GM18870 (cell line): ENCODE results near the gene ZNF362.

Experiments
- ATAC-seq: cut with Tn5 transposase; IDR thresholded peaks from one replicate; pipeline ENCODE4 v1.9.1; 2021; ENCODE audit warnings: moderate library complexity; ENCODE audit not compliant: unreplicated experiment

The ZNF362 gene

DNA sequence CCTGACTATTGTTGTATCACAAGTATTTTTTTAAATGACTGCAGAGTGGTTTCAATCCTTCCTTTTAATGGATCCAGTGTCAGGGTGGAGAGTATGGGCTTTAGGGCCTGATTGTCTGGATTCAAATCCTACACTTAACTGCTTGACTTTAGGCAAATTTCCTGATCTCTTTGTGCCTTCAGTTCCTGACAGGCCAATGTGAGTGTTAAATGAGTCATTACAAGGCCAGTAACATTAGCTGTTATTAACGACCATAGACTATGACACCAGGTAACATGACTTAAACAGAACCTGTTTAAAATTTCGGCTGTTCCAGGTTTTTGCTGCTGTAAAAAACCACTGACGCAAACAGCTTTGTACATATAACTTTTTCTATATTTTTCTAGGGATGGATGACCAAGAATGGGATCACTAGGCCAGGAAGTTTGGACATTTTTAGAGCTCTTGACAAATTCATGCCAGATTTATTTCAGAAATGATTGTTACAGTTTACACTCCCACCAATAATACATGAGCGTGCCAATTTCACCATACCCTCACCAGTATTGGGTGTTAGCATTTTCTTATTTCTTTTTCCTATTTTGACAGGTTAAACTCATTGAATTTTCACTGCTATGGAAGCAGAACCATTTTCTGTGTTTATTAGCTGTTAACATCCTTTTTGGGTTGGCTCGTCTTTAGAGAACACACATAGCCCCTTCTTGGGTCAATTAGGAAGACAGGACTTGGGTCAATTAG, 11.3 kb downstream of the ZNF362 start:
- ATAC-seq = no peak

DNA sequence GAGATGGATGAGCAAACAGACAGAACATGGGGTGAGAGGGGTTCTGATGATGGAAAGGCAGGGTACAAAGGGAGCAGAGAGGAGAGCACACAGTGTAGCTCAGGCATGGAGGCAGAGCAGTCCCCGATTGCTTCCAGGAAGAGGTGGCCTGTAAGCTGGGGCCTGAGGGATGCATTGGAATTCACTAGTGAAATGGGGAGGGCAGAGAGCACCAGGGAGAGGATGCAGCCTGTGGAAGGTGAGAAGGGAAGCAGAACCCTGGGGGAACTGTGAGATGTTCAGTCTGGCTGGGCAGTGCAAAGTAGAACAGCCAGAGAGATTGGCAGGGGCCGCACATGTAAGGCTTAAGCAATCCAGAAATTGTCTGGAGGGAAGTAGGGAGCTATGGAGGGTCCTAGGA, 12.2 kb downstream of the ZNF362 start:
- no peak for ATAC-seq

DNA sequence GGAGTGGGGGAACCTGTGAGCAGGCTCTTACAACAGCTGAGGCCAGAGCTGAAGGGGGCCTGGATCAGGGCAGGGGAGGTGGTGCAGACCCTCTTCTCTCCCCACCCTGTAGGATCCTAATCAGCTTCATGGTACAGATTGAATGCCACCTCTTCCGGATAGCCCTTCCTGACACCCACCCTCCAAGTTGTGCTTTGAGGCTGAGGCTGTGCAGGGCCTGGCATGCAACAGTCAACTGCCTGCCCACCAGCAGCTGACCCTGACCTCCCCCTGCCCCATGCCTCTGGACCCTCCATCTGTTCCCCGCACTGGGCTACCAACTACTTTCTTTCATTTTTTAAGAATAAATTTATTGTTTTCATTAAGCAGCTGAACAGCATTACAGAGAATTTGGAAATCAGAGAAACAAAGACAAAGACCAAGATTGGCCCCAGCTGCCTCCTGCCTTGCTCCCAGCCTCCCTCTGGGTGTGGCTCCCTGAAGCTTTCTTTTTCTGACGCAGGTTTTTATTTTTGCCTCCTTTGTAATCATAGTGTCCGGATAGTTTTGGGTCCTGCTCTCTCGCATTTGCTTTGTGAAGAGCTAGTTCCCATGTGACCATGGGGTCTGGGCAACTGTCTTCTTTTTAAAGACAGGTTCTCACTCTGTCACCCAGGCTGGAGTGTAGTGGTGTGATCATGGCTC, 12.8 kb downstream of the ZNF362 start:
- no peak for ATAC-seq

DNA sequence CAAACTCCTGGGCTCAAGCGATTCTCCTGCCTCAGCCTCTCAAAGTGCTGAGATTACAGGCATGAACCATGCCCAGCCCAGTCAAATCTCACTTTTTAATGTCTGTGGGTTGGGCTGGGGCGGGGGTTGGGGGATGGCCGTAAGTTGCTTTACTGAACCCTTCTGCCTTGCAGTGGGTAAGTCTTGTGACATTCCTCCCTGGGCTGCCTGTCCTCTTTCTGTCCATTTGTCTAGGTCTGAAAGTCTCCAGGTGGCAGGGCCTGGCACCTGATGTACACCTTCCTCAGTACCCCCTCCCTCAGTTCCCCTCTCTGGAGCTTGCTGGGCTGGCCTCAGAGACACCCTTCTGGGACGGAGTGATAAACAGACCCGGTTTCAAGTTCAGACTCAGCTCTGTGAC, 13.3 kb downstream of the ZNF362 start:
- no peak for ATAC-seq

DNA sequence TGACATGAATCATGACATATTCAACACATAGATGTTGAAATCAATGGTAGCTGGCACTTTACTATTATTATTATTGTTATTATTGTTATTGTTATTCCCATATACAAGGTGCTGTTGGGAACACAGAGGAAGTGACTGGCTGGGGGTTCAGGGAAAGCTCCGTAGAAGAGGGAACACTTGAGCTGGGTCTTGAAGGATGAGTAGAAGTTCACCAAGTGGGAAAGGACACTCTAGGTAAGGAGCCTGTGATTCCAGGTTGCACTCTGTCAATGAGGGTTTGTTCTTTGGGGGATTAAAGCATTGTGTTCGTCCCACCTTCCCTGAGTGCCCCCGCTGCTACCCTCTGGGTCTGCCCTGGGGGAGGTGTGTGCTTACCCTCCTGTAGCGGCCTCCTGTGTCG, 14.1 kb downstream of the ZNF362 start:
- no peak for ATAC-seq

DNA sequence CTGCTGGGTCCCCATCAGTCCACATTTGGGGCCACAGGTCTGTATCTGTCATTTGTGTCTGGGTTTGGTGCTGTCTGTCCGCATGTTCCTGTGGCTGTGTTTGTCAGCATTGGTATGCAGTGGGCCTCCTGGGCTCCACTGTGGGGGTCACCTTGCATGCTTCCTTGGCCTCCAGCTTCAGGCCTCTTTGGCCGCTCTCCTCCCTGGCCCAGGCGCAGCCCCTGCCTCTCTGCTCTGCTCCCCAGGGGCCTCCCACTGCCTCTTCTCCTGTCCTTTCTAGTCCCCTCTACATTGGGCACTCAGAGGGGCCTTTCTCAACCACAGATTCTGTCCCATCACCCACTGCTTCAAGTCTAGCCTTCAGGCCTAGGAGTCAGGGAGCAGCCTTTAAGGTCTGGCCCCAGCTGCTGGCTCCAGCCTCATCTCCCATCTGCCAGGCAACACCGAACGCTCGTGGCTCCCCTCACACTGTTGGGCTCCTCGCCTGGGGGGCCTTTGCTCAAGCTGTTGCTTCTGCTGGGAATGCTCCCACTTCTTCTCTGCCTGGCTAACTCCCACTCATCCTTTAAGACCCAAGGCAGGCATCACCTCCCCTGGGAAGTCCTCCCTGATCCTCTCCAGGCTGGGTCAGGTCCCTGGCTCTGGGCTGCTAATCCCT, 14.6 kb downstream of the ZNF362 start:
- no peak for ATAC-seq

DNA sequence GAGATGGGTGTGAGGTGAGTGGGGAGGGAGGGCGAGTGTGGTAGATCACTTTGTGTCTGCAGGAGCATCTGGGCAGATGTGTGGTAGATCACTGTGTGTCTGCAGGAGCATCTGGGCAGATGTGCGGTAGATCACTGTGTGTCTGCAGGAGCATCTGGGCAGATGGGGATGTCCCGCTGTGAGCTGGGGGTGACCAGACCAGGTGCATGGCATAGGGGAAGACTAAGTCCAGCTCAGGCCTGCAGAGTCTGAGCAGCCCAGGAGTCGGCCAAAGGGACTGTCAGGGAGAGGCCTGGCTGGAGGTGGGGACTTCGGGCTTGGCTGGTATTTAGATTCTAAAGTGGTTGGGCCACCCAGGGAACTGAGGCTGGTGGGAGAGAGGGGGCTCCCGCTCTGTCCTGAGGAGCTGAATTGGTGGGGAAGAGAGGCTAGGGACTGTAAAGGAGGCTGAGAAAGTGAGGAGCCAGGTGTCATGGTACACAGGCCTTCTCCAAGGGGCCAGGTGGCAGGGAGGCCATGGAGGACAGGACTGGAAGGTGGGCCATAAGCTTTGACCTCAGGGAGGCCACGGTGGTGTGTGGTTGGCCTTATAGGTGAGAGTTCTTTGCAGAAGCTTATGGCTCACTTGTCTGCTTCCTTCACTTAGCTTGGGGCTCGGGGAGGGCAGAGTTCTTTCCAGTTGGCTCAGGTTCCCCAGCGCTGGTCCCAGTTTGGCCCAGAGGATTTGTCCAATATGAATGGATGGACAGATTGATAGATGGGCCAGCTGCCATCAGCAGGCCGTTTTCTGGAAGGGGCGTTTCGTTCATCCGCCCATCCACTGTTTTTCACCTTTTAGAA, 15.6 kb downstream of the ZNF362 start:
- no peak for ATAC-seq

DNA sequence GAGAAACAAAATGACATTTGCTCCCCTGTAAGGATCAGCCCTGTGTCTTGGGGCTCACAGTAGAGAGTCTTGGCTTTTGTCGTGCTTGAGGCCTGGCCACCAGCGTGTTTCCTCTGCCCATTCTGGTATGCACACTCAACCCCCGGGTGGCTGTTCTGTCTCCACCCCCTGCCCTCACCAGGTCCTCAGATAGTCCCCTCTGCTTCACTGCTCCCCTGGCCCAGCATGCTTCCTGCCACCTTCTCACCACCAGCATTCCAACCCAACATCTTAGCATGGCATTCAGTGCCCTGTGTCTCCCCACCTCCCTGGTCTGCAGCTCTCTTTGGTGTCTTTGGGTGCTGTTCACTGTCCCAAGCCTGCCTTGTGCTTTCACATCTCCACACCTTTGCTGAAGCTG, 16.2 kb downstream of the ZNF362 start:
- no peak for ATAC-seq

DNA sequence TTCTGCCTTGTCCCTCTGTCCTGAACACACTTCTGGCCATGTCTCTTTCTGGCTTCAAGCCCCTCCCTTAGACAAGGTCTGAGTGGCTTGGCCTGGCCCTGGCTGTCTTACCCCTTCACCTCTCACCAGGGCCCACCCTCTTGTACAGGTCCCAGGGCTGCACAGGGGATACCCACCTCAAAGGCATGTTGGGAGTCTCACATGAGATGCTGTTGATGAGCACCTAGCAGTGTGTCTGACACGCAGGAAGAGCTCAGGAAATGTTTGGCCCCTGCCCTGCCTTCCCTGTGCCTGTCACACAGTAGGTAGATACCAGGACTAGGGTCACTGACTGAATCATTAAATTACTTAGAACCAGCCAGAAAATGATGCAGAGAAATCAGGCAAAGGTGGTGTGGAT, 16.6 kb downstream of the ZNF362 start:
- ATAC-seq = no peak

DNA sequence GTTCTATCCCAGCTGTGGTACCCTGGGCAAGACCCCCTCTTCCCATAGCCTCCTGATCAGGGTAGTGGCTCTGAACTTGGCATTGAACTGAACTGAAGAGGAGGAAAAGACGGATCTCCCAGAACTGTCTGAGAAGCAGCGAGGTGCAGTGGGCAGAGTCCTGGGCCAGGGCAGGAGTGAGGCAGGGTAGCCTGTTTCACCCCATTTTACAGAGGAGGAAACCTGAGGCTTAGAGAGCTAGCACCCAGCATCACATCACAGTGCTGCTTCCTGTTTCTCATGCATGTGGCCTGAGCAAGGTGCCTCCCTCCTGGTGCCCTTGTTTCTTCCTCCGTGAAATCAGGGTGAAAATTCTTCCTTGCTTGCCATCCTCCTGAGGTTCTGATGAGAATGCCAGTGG, 17.1 kb downstream of the ZNF362 start:
- ATAC-seq = no peak

DNA sequence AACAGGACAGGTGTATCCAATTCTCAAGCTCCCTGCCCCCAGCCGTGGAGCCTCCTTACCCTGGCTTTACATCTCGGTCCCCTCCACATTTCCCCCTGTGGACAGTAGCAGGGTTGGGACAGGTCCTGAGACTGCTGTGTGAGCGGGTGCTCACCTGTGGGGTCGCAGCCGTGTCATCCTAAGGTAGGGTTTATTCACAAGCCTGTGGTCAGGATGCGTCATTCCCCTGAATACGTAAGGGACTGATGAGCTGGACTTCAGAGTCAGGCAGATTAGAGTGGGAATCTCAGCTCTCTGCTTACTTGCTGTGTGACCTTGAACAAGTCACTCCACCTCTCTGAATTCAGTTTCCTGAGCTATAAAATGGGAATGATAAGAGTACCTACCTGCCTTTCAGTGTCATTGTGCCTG, 17.7 kb downstream of the ZNF362 start:
- no peak for ATAC-seq

DNA sequence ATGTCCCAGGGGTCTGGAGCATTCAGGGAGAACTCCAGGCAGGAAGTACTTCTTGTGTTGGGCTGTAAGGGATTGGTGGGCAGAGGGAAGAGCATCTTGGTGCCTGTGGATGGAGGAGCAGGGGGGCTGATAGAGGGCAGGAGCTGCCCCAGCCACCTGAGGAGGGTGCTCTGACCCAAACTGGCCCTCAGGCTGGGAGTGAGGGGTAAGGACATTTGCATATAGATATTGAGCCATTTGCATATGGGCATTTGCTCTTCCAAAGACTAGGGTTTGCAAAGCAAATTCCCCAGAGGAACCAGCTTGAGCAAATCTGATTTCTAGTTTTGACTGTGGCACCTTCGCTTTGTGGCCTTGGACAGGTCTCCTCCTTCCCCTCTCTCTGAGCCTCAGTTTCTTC, 18.2 kb downstream of the ZNF362 start:
- ATAC-seq = no peak

DNA sequence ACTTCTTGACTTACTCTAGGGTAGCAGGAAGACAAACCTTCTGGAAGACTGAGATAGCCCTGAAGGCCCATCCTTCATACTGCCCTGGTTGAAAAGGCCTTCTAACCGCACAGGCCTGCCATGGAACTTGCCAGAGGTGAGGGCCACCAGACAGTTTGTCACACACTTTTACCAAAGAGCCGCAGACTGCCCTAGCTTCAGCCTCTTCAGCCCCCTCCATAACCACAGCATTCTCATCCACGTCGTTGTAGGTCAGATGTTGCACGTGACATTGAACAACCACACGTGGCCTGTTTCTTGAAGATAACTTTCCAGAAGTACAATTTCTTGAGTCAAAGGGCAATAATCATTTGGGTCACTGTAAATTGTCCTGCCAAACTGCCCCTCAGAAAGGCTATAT, 18.9 kb downstream of the ZNF362 start:
- no peak for ATAC-seq

DNA sequence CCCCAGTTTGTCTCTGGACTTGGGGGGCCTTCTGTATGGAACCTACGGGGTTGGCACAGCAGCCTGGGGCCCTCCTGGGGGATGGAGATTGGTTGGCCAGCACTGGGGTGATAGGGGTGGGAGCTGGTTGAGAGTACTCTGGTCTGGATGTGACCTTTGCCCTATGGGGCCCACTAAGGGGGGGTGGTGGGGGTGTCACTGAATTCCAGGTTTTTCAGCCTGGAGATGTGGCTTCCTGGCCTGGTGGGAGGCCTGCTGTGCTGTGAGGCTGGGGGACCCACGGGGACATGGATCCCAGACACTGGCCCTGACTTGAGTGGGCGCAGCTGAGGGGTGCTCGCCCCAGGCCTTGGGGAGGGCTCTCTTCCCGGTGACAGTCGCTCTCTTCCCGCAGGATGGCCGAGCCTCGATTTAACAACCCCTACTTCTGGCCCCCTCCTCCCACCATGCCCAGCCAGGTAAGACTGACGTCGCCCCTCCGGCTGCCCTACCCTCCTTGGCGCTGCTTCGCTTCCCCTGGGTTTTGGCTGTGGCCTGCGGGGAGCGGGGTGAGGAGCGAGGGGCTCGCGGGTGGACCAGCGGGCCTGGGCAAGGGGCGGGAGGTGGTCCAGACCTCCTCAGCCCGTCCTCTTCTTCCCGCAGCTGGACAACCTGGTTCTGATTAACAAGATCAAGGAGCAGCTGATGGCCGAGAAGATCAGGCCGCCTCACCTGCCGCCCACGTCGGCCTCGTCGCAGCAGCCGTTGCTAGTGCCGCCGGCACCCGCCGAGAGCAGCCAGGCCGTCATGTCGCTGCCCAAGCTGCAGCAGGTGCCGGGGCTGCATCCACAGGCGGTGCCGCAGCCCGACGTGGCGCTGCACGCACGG, 19.6 kb downstream of the ZNF362 start:
- no peak for ATAC-seq

DNA sequence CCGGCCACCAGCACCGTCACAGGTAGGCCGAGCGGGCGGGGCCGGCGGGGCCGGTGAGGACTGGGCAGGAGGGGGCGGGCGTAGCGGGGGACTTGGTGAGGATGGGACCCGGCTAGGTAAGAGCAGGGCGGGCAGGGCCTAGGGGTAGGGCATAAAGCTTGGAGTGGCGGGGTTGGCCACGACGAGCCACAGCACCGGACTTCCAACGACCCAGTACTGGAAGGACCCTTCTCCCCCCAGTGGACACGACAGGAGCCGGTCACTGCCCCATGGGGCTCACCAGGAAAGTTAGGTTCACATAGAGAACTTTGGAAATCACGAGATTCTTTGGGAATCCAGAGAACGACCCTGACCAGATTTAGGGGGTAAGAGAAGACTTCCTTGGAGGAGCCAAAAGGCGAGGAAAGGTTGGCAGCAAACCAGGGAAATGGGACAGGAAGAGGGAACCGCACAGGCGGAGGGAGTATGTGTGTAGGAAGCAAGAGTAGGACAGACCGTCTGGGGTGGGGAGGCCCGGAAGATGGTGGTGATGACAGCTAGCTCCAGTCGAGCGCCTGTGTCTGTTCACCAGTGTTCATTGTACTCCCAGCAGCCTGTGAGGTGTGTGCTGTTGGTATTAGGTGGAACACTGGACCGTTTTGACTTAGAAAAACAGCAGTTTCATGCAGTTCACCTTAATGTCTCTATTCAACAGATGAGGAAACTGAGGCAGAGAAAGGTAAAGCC, 20.4 kb downstream of the ZNF362 start:
- ATAC-seq = no peak

DNA sequence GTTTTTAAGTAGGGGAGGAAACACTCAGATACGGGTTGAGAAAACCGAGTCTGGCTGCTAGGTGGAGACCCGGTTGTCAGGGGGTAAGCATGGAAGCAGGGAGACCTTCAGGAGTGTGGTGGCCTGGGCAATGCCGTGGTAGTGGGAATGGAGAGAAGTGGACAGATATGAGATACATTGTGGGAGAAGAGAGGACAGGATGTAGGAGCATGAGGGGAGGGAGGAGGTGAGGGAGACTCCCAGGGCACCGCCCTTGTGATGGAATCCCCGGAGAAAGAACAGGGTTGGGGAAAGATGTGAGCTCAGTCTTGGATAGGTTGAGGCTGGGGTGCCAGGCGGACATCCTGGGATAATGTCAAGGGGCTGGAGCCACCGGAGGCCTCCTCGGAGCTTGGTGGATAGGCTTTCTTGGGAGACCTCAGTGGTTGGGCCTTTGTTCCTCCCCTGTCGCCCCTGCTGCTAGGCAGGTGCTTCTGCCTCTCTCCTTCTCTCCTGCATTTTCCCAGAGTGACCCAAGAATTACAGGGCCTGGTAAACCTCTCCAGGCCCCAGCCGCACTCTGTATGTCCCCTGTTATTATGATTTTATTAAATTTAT, 21.3 kb downstream of the ZNF362 start:
- no peak for ATAC-seq

DNA sequence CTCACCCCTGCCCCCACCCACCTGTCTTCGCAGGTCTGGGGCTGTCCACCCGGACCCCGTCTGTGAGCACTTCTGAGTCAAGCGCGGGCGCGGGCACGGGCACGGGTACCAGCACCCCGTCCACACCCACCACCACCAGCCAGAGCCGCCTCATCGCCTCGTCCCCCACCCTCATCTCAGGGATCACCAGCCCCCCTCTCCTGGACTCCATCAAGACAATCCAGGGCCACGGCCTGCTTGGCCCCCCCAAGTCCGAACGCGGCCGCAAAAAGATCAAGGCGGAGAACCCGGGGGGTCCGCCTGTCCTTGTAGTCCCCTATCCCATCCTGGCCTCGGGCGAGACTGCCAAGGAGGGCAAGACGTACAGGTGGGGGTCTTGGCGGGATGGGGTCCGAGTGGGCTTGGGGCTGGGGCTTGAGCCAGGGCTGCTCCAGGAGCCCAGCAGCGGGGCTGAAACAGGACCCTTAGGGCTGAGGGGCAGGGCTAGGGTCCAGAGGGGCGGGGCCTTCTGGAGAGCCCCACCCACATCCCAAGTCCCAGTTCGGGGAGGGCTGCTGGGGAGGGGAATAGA, 23.9 kb downstream of the ZNF362 start:
- ATAC-seq = no peak

DNA sequence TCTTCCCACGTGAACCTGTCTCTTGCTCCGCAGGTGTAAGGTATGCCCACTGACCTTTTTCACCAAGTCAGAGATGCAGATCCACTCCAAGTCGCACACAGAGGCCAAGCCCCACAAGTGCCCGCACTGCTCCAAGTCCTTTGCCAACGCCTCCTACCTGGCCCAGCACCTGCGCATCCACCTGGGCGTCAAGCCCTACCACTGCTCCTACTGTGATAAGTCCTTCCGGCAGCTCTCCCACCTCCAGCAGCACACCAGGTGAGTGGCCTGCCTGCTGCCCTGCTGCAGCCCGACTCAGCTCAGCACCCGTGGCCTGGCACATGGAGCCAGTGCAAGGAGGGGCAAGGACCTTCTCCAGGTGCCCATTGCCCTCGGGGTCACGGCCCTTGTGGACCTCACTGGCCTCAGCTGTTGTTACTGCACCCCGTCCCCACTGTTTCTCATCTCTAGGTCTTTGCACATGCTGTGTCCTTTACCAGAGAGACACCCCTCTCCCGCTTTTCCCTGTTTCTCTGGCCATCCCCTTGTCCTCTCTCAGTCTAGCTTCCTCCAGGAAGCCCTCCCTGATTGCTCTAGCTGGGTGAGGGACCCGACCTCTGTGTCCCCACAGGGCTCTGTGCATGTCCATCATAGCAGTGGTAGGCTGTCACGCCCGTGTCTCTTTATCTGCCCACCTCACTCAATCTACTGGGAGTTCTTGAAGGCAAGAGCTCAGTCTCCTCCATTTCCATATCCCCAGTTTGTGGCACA, 25.4 kb downstream of the ZNF362 start:
- ATAC-seq = no peak
